ENCODE data around the gene NPFFR1.

The NPFFR1 gene

DNA sequence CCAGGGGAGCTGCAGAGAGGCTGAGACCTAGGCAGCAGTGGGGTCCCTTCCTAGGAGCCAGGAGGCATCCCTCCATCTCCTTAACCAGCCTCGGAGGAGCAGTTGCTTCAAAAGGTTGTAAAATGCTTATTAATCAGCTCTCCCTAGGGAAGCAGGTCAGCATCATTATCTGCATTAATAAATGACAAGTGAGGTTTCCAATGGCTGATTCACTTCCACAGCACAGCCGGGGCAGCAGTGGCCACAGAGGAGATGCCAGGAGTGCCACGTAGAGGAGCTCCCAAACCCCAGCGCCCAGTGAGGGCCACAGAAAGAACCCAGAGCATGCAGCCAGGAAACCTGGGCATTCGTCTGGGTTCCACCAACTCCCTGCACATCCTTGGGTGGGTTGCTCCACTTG is 8.2 kb upstream of the NPFFR1 start:
- no peak overlapping the region for H3K4me3 ChIP-seq (replicated peaks; ENCODE audit: low read depth, low read length)
- no peak for TF ChIP-seq CTCF (IDR thresholded peaks at IDR 0.05; ENCODE audit: low read length, missing control alignments)
- DNase-seq (ENCODE audit: low read depth) = no peak

DNA sequence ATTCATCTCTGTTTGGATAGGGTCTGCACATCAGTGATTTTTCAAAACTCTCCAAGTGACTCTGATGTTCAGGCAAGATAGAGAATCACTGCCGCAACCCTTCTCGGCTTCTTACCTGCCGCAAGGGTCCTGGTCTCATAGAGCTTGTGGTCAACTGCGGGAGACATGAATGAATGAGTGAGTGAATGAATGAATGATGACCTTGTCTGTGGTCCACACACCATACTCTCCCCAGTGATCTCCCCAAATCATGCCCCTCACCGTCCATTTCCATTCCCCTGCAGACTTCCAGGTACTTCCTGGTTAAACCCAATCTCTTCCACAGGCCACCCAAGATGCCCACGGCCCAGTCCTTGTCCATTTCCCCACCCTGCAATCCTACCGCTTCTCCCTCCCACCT is 5.9 kb upstream of the NPFFR1 start:
- H3K4me3 ChIP-seq (replicated peaks; ENCODE audit: low read depth, low read length) = no peak overlapping the region
- DNase-seq (ENCODE audit: low read depth) = no peak

DNA sequence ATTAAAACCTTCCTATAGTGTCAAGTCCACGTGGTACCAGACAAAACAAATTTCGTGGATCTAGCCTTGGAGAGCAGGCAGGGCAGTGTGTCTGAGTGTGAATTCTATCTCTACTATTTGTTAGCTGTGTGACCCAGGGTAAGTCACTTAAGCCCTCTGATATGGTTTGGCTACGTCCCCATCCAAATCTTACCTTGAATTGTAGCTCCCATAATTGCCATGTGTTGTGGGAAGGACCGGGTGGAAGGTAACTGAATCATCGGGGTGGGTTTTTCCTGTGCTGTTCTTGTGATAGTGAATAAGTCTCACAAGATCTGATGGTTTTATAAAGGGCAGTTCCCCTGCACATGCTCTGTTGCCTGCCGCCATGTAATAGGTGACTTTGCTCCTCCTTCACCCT is 2.8 kb upstream of the NPFFR1 start:
- DNase-seq (ENCODE audit: low read depth) = no peak
- H3K4me3 ChIP-seq (replicated peaks; ENCODE audit: low read depth, low read length) = no peak overlapping the region
- no peak for TF ChIP-seq CTCF (IDR thresholded peaks at IDR 0.05; ENCODE audit: low read length, missing control alignments)

More for the DNA sequence above, 5.9 kb upstream of the NPFFR1 start:
- TF ChIP-seq CTCF (IDR thresholded peaks at IDR 0.05; ENCODE audit: low read length, missing control alignments) = no peak

DNA sequence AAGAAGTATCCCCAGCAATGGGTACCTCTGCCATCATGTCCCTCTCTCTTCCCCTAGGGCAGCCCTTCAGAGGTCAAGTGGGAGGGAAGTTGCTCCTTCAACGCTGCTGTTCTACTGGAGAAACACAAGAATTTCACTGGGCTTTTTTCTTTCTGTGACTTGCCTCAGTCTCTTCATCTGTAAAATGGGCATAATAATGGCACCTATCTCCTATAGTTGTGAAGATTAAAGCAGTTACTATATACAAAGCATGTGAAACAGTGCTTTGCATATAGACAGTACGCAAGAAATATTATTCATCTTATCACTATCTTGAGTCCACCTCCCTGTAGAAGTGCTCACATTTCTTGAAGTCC is 1.6 kb upstream of the NPFFR1 start:
- no peak for DNase-seq (ENCODE audit: low read depth)
- no peak for TF ChIP-seq CTCF (IDR thresholded peaks at IDR 0.05; ENCODE audit: low read length, missing control alignments)
- H3K4me3 ChIP-seq (replicated peaks; ENCODE audit: low read depth, low read length) = no peak overlapping the region

DNA sequence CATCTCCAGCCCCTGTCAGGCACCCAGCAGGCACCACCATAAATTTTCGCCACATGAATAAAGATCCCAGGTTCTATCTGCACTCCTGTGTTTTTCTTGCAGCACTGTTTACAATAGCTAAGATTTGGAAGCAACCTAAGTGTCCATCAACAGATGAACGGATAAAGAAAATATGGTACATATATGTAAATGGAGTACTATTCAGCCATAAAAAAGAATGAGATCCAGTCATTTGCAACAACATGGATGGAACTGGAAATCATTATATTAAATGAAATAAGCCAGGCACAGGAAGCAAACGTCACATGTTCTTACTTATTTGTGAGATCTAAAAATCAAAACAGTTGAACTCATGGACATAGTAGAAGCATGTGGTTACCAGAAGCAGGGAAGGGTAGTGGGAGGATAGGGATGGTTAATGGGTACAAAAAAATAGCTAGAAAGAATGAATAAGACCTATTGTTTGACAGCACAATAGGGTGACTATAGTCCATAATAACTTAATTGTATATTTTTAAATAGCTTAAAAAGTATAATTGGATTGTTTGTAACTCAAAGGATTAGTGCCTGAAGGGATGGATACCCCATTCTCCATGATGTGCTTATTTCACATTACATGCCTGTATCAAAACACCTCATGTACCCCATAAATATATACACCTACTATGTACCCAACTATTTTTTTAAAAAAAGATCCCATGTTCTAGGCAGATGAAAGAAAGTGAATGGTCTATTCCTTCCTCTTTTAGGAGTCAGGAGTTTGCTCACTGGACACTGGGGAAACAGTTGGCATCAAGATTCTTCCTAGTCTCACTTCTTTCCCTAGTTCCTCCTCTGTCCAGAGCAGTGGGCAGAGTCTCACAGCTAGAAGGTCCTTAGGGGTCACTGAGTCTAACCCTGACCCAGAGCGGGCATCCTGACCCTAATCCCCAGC is 1.0 kb upstream of the NPFFR1 start:
- no peak for TF ChIP-seq CTCF (IDR thresholded peaks at IDR 0.05; ENCODE audit: low read length, missing control alignments)
- H3K4me3 ChIP-seq (replicated peaks; ENCODE audit: low read depth, low read length) = no peak overlapping the region
- no peak for DNase-seq (ENCODE audit: low read depth)

DNA sequence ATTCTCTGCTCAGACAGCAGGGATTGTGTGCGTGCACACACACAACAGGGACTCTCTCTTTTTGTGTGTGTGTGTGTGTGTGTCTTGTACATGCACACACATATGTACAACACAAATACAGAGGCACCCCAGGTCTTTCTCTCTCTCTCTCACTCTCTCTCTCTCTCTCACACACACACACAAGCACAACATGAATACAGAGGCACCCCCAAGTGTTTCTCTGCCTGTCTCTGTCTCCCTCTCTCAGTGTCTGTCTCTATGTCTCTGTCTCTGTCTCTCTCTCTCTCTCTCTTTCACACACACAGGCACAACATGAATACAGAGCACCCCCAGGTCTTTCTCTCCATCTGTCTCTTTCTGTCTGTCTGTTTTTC is 746 bp downstream of the NPFFR1 start:
- no peak overlapping the region for H3K4me3 ChIP-seq (replicated peaks; ENCODE audit: low read depth, low read length)
- TF ChIP-seq CTCF (IDR thresholded peaks at IDR 0.05; ENCODE audit: low read length, missing control alignments) = no peak
- DNase-seq (ENCODE audit: low read depth) = no peak

GRCh38 chr10:70281609-70282008 is 2.2 kb downstream of the NPFFR1 start:
- no peak for TF ChIP-seq CTCF (IDR thresholded peaks at IDR 0.05; ENCODE audit: low read length, missing control alignments)
- no peak for DNase-seq (ENCODE audit: low read depth)

More at GRCh38 chr10:70281609-70282008, 2.2 kb downstream of the NPFFR1 start:
- H3K4me3 ChIP-seq (replicated peaks; ENCODE audit: low read depth, low read length) = no peak overlapping the region

All from fibroblast of pulmonary artery (primary cell).